ENCODE measurements around the gene TSPAN12.

DNA sequence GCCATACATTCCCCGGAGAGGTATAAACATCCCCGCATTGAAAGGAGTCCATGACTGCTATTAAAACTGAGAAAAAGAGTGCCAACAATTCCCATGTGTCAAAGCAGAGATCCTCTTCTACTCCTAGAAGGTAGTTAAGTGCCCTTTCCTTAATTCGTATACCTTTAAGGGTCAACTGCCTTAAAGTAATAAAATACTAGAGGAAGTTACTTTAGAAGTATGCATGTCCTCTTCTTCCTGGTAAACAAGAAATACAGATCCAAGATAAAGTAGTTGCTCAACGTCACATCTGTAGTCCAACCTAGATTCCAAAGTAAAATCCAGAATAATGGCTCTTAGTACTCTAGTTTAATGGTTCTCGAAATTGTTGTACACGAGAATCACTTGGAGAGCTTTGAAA lies 1.5 kb upstream of the TSPAN12 start:
- TF ChIP-seq EZH2 (IDR thresholded peaks at IDR 0.05; ENCODE audit: low read length): no peak
- no peak for TF ChIP-seq CTCF (optimal IDR thresholded peaks at IDR 0.05 in 1 of 3, IDR thresholded peaks at IDR 0.05 in 1 of 3, conservative IDR thresholded peaks at IDR 0.05 in 1 of 3; ENCODE audit: extremely low read depth in 1 of 3, insufficient read depth in 2 of 3, low read length in 3 of 3)
